HG02759 (cell line): ENCODE data around the gene FAM161B.

Experiments used
- ATAC-seq: cut with Tn5 transposase; IDR thresholded peaks from one replicate; pipeline ENCODE4 v1.9.1; 2021; ENCODE audit warnings: mild to moderate bottlenecking, moderate library complexity; ENCODE audit not compliant: unreplicated experiment

The FAM161B gene

DNA sequence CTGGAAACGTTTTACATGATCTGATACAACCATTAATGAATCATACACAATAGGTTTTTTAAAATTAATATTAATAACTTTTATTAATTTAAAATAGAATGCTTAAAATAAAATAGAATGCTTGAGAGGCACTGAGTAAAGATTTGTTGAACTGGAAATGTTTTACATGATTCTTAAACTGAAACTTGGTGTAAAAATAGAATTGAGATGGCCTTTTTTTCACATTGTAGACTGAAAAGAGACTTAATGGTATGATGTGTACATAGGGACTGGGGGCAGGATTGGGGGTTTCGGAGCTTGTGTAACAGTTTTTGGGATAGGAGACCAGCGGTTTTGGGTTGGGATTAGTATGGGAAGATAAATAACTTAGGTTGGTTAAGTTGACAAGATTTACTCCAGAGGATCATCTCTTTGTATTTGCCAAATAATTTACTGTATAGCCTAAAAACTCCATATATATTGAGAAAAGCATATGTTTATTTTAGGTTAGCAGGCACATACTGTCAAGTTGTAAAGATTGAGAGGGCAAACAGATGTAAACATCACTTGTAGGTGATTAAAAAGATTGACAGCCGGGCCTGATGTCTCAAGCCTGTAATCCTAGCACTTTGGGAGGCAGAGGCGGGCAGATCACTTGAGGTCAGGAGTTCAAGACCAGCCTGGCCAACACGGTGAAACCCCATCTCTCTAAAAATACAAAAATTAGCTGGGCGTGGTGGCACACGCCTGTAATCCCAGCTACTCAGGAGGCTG is 65.3 kb downstream of the FAM161B start:
- no peak for ATAC-seq
